ENCODE data around the gene SNPH.

DNA sequence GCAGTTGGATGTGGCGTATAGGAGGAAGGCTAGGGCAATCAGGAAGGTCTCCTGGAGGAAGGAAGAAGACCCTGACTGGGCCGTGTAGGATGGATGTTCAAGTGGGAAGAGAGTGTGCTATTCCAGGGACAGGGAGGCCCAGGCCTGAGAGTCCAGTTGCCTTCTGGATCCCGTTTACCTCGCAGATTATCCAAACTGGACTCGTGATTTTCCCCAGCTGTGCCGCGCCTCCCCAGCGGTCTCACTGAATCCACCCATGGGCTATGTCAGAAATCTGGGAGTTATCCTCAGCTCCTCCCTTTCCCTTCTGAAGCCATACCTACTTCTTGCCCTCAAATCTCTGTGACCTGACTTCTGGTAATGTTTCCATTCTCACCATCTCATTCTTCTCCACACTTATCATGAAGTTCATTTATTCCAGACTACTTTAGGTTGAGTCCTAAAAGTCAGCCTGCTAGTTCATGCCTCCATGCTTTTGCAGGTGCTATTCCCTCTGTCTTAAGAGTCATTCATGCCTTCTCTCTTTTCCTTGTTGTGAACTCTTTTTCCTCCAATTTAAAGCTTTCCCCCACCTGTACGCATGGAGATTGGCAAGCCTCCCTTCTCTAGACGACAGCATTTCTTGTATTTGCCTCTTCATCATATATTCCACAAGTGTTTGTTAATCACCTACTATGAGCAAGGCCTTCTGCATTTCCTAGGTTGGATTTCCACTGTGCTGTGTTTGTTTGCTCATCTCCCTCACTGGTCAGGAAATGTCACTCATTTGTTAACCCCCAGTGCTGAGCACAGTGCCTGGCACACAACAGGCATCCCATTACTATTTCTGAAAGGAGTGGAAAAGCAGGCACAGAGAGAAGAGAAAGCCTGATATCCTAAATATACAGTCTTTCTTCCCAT is 60.2 kb downstream of the SNPH start:
- TF ChIP-seq, protein P1, sequence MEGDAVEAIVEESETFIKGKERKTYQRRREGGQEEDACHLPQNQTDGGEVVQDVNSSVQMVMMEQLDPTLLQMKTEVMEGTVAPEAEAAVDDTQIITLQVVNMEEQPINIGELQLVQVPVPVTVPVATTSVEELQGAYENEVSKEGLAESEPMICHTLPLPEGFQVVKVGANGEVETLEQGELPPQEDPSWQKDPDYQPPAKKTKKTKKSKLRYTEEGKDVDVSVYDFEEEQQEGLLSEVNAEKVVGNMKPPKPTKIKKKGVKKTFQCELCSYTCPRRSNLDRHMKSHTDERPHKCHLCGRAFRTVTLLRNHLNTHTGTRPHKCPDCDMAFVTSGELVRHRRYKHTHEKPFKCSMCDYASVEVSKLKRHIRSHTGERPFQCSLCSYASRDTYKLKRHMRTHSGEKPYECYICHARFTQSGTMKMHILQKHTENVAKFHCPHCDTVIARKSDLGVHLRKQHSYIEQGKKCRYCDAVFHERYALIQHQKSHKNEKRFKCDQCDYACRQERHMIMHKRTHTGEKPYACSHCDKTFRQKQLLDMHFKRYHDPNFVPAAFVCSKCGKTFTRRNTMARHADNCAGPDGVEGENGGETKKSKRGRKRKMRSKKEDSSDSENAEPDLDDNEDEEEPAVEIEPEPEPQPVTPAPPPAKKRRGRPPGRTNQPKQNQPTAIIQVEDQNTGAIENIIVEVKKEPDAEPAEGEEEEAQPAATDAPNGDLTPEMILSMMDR (IDR thresholded peaks at IDR 0.05; ENCODE audit: low read depth, low read length, poor library complexity, severe bottlenecking) = no peak
- TF ChIP-seq EZH2phosphoT487 (IDR thresholded peaks at IDR 0.05; ENCODE audit: borderline replicate concordance, low read length) = no peak
